ENCODE data around the gene ACTR3.

The ACTR3 gene

GRCh38 chr2:114001152-114001551 lies 111.3 kb downstream of the ACTR3 start:
- Histone ChIP-seq H2AFZ (ENCODE audit: low read depth) (no peak overlapping the region), H3K36me3 (ENCODE audit: insufficient read depth) (no peaks in the 10 kb centered on the region), H3K79me2 (ENCODE audit: insufficient read depth, low read depth) (no peaks in the 10 kb centered on the region)

GRCh38 chr2:114001937-114002336 lies 112.0 kb downstream of the ACTR3 start:
- no peak for TF ChIP-seq CTCF (conservative IDR thresholded peaks at IDR 0.05; ENCODE audit: low read depth, low read length)
- Histone ChIP-seq H3K27ac (no peak overlapping the region), H4K20me1 (ENCODE audit: insufficient read depth) (no peaks in the 10 kb centered on the region), H3K27me3 (ENCODE audit: insufficient read depth, low read depth) (no peaks in the 10 kb centered on the region), H3K36me3 (ENCODE audit: insufficient read depth) (no peaks in the 10 kb centered on the region), H3K4me2 (no peak overlapping the region), H3K79me2 (ENCODE audit: insufficient read depth, low read depth) (no peaks in the 10 kb centered on the region), H2AFZ (ENCODE audit: low read depth) (no peak overlapping the region), H3K4me3 (IDR thresholded peaks at IDR 0.05; ENCODE audit: insufficient read depth, low read depth, low read length) (no peak overlapping the region), H3K9ac (no peak overlapping the region), H3K4me1 (ENCODE audit: low read depth, poor library complexity, severe bottlenecking) (no peaks in the 10 kb centered on the region)

More at GRCh38 chr2:114001152-114001551, 111.3 kb downstream of the ACTR3 start:
- Histone ChIP-seq H3K27ac (no peak overlapping the region), H3K9ac (no peak overlapping the region), H4K20me1 (ENCODE audit: insufficient read depth) (no peaks in the 10 kb centered on the region), H3K4me2 (no peak overlapping the region), H3K4me1 (ENCODE audit: low read depth, poor library complexity, severe bottlenecking) (no peaks in the 10 kb centered on the region), H3K27me3 (ENCODE audit: insufficient read depth, low read depth) (no peaks in the 10 kb centered on the region), H3K4me3 (IDR thresholded peaks at IDR 0.05; ENCODE audit: insufficient read depth, low read depth, low read length) (no peak overlapping the region)
- no peak for TF ChIP-seq CTCF (conservative IDR thresholded peaks at IDR 0.05; ENCODE audit: low read depth, low read length)

GRCh38 chr2:114005110-114005783 lies 115.4 kb downstream of the ACTR3 start:
- Histone ChIP-seq H3K9ac (no peak overlapping the region), H3K27me3 (ENCODE audit: insufficient read depth, low read depth) (no peaks in the 10 kb centered on the region), H3K36me3 (ENCODE audit: insufficient read depth) (no peaks in the 10 kb centered on the region), H3K4me2 (no peak overlapping the region), H3K27ac (no peak overlapping the region), H3K4me1 (ENCODE audit: low read depth, poor library complexity, severe bottlenecking) (no peaks in the 10 kb centered on the region), H3K4me3 (IDR thresholded peaks at IDR 0.05; ENCODE audit: insufficient read depth, low read depth, low read length) (no peak overlapping the region), H4K20me1 (ENCODE audit: insufficient read depth) (no peaks in the 10 kb centered on the region), H3K79me2 (ENCODE audit: insufficient read depth, low read depth) (no peaks in the 10 kb centered on the region), H2AFZ (ENCODE audit: low read depth) (no peak overlapping the region)
- TF ChIP-seq CTCF (conservative IDR thresholded peaks at IDR 0.05; ENCODE audit: low read depth, low read length): no peak

GRCh38 chr2:114006460-114006859 lies 116.6 kb downstream of the ACTR3 start:
- Histone ChIP-seq H3K9ac (no peak overlapping the region), H3K4me3 (IDR thresholded peaks at IDR 0.05; ENCODE audit: insufficient read depth, low read depth, low read length) (no peak overlapping the region), H3K27me3 (ENCODE audit: insufficient read depth, low read depth) (no peaks in the 10 kb centered on the region), H4K20me1 (ENCODE audit: insufficient read depth) (no peaks in the 10 kb centered on the region), H3K4me2 (no peak overlapping the region), H3K36me3 (ENCODE audit: insufficient read depth) (no peaks in the 10 kb centered on the region), H2AFZ (ENCODE audit: low read depth) (no peak overlapping the region), H3K27ac (no peak overlapping the region), H3K4me1 (ENCODE audit: low read depth, poor library complexity, severe bottlenecking) (no peaks in the 10 kb centered on the region), H3K79me2 (ENCODE audit: insufficient read depth, low read depth) (no peaks in the 10 kb centered on the region)
- TF ChIP-seq CTCF (conservative IDR thresholded peaks at IDR 0.05; ENCODE audit: low read depth, low read length): no peak

Data from KMS-11 (cell line).